Activated CD8-positive, alpha-beta memory T cell treated with anti-CD3 and anti-CD28 coated beads, Interleukin-2, amount 50 U/mL, for 4 hours (primary cell): ENCODE measurements around the gene DNM3.

ENCODE experiments used
- DNase-seq: peaks from one replicate; pipeline ENCODE4 v3.0.0-alpha.2; 2020

Gene DNM3

DNA sequence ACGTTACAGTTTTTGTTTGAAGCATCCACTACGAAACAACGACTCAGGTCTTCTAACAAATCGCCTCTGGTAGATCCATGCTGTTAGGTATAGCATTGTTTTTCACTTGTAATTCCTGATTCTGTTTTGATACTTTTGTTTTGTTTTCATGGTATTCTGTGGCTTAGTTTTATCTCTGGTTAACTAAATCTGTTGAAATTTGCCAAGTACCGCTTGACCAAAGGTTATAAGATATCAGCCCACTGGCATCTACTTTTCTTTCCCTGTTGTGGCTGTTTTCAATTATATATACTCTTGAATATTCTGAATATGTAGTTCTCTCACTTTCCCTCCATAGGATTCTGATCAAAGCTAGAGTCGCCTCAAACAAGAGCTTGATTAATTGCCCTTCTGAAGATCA, 304.4 kb downstream of the DNM3 start:
- DNase-seq: no peak

- no peak for DNase-seq
Measured at GRCh38 chr1:172146141-172146850, 305.0 kb downstream of the DNM3 start.

GRCh38 chr1:172147541-172147940, 306.2 kb downstream of the DNM3 start:
- no peak for DNase-seq

DNA sequence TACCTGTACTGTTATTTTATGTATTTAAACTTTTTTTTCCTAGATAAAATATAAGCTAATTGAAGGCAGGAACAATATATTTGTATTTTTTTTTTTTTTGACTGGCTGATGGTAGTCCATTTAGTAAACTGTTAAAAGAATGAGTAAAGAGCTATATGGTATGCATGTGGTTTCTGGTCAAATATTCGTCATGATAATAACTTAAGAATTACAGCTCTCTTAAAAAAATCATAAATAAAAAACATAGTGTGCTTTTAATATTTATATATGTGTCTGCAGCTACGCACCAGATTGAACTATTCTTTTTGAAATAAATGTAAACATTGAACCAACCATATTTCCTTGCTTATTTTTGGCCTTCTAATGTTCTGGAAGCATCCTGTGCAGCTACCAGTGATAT, 306.9 kb downstream of the DNM3 start:
- DNase-seq: no peak

GRCh38 chr1:172148707-172149106, 307.4 kb downstream of the DNM3 start:
- DNase-seq: no peak

DNA sequence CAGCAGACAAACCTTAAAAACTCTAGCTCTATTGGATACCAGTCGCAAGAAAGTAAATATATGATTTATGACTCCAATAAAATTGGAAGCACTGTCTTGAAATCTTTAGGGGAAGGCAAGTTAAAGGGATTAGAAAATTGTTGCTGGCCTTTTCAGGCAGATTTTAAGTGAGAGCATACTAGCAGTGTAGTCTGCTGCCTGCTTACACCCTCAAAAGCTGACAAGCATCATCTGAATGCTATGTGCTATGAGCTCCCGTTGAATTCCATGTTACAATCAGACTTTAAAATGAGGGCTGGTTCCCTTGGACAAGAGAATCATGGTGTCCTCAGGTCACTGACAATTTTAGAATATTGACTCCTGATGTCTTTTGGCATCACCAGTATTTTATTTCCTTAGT, 308.0 kb downstream of the DNM3 start:
- no peak for DNase-seq

GRCh38 chr1:172154551-172154950, 313.3 kb downstream of the DNM3 start:
- DNase-seq: no peak

DNA sequence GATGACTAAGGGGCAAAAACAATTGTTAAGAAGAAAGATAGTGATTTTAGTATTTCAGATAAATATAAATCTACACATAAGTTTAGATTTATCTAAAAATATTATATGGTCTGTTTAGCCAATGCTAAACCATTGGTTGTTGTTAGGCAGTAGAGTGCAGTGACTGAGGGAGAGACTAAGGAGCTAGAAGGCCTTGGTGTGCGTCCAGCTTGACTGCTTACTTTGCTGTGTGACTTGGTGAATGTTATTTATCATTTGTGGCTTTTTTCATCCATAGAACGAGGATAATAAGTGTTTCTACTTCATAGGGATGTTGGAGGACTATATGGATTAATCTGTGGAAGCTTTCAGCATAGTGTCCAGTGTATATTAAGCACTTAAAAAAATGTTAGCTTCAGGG, 314.5 kb downstream of the DNM3 start:
- no peak for DNase-seq

DNA sequence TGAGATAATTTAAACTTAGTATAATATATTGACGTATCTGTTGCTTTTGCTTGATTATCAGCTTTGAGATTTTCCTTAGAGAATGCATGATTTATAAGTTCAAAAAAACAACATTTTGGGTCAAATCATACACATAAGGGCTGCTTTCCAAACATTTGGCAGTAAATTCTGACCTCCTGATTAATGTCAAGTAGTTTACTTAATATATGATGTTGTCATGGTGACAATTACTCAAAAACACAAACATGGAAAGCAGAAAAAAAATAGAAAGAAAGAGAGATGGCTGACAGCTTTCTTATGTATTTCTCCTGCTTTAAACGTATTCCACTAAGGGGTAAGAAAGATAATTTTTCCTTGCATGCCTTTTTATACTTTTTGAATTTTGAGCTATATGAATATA, 320.9 kb downstream of the DNM3 start:
- DNase-seq: no peak

DNA sequence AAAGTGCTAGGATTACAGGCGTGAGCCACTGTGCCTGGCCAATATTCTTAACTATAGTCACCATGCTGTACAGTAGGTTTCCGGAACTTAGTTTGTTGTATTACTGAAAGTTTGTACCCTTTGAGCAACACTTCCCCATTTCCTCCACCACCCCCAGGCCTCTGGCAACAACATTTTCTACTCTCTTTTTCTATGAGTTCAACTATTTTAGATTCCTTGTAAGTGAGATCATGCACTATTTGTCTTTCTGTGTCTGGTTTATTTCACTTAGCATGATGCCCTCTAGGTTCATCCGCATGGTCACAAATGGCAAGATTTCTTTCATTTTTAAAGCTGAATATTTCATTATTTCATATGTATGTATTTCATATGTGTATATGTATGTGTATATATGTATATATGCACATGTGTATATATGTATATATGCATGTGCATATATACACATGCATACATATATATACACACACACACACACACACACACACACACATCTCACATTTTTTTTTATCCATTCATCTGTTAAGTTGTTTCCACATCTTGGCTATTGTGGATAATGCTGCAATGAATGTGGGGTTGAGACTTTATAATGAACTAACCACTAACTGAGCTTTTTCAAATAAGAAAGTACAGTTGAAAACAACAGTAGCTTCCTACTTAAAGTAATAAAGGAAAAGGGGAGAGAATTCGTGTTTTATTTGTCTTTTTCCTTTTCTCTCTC, 322.4 kb downstream of the DNM3 start:
- DNase-seq: no peak

DNA sequence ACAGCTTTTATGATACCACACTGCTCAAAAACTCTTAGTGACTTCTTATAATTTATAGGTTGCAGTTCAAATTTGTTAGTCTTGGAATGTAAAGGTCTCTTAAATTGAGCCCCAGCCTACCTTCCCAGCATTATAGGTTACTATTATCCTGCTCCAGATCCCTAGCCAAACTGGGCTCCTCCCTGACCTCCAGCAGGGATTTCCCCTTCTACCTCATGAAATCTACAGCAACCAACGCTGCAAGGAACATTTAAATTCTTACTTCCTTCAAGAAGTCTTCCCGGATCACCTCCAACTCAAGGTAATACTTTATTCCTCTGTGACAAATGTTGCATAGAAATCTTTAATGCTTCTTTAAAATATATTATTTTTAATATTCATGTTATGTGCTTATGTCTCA, 324.1 kb downstream of the DNM3 start:
- DNase-seq: no peak

DNA sequence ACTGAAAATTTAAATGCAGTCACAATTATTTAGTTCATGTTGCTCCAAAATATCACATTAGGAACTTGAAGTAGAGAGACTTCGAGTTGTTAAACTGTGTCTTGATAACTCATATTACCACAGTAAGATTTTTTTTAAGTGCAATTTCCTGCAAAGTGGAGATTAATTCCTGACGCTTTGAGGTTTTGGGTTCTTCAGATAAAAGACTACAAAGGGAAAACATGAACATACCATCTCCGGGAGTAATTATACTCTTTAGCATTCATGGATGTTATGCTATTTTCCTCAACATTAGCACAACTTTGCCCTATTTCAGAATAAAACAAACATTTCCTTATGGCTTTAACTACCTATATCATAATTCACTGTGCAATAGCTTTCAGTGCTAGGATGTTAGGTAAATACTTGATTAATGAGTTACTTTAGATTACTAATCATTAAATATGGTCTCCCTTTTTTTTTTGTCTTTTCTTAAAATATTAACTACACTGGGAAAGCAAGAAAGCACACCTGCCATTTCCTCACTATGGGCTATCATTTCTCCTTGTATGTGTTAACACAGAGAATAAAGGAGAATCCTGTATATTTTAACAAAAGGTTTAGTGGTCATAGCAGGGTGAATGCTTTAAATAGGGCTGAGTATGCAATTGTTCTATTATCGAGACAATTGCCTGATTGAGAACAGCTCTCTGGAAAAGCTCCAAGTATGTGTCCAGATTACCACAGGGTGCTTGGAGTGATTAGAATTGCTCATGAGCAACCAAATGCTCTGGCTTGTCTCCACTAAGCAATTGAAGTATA, 326.7 kb downstream of the DNM3 start:
- no peak for DNase-seq

- no peak for DNase-seq
Measured at GRCh38 chr1:172168597-172168872, 327.2 kb downstream of the DNM3 start.

- no peak for DNase-seq
Measured at GRCh38 chr1:172169836-172170235, 328.5 kb downstream of the DNM3 start.

GRCh38 chr1:172172352-172172831, 331.1 kb downstream of the DNM3 start:
- DNase-seq: no peak

DNA sequence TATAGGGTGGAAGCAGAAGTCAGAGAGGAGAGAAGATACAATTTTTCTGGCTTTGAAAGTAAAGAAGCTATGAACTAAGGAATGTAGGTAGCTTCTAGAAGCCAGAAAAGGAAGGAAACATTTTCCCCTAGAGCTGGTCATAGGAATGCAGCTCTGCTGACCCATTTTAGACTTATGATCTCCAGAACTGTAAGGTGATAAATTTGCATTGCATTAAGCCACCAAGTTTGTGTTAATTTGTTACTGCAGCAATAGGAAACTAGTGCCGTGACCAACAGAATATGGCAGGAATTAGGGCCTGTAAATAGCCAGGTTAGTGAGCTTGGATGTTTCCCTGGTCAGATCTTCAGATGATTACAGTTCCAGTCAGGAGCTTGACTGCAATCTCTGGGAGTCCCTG, 334.9 kb downstream of the DNM3 start:
- no peak for DNase-seq

- DNase-seq: no peak
Measured at GRCh38 chr1:172177849-172178248, 336.6 kb downstream of the DNM3 start.

GRCh38 chr1:172178886-172179285, 337.6 kb downstream of the DNM3 start:
- no peak for DNase-seq

- no peak for DNase-seq
Measured at GRCh38 chr1:172179918-172180317, 338.6 kb downstream of the DNM3 start.

- peak; percentile 21 for DNase-seq
Measured at GRCh38 chr1:172180501-172181285, 339.4 kb downstream of the DNM3 start.

GRCh38 chr1:172184506-172185191, 343.4 kb downstream of the DNM3 start:
- no peak for DNase-seq

GRCh38 chr1:172185211-172185610, 343.9 kb downstream of the DNM3 start:
- DNase-seq: no peak

- no peak for DNase-seq
Measured at GRCh38 chr1:172185996-172186395, 344.7 kb downstream of the DNM3 start.
